Trophoblast cell (in vitro differentiated cells and primary cell): ENCODE data around the gene C17orf113.

Experiments
- DNase-seq, 2 donors: peaks; one replicate each; pipeline ENCODE4 v3.0.0-alpha.2; 2016
- H2AFZ ChIP-seq: 2 replicates; pipeline ENCODE4 v1.6.1; 2013; ENCODE audit warnings: low read length, moderate library complexity, mild to moderate bottlenecking; ENCODE audit not compliant: insufficient read depth, poor library complexity
- H2AK5ac ChIP-seq: 2 replicates; pipeline ENCODE4 v1.6.1; 2013; ENCODE audit warnings: mild to moderate bottlenecking, low read length
- H2BK120ac ChIP-seq: 2 replicates; pipeline ENCODE4 v1.6.1; 2013; ENCODE audit warnings: low read length, mild to moderate bottlenecking, moderate library complexity; ENCODE audit not compliant: insufficient read depth, poor library complexity
- H2BK12ac ChIP-seq: 2 replicates; pipeline ENCODE4 v1.6.1; 2013; ENCODE audit warnings: mild to moderate bottlenecking, low read length, moderate library complexity
- H2BK5ac ChIP-seq: 2 replicates; pipeline ENCODE4 v1.6.1; 2013; ENCODE audit warnings: low read length, low read depth, moderate library complexity, mild to moderate bottlenecking; ENCODE audit not compliant: poor library complexity
- H3K14ac ChIP-seq: 2 replicates; pipeline ENCODE4 v1.6.1; 2013; ENCODE audit warnings: mild to moderate bottlenecking, low read length
- H3K18ac ChIP-seq: 2 replicates; pipeline ENCODE4 v1.6.1; 2013; ENCODE audit warnings: mild to moderate bottlenecking, low read length
- H3K23ac ChIP-seq: 2 replicates; pipeline ENCODE4 v1.6.1; 2013; ENCODE audit warnings: low read length
- H3K27ac ChIP-seq: 2 replicates; pipeline ENCODE4 v1.5.1; 2013; ENCODE audit warnings: low read depth, mild to moderate bottlenecking, inconsistent platforms, low read length, moderate library complexity
- H3K27me3 ChIP-seq: 2 replicates; pipeline ENCODE4 v1.6.1; 2013; ENCODE audit warnings: inconsistent platforms, mild to moderate bottlenecking, low read length, moderate library complexity; ENCODE audit not compliant: insufficient read depth
- H3K36me3 ChIP-seq, 2 experiments: 1 replicate in 1 of 2; 2 replicates in 1 of 2; pipeline ENCODE4 v1.6.1; 2013; ENCODE audit warnings: low read length in 2 of 2, mild to moderate bottlenecking in 2 of 2, moderate library complexity in 1 of 2; ENCODE audit not compliant: insufficient read depth in 2 of 2, control insufficient read depth in 1 of 2
- H3K4ac ChIP-seq: 2 replicates; pipeline ENCODE4 v1.6.1; 2013; ENCODE audit warnings: low read depth, mild to moderate bottlenecking, low read length, moderate library complexity
- H3K4me1 ChIP-seq, 2 experiments: 1 replicate in 1 of 2; 2 replicates in 1 of 2; pipeline ENCODE4 v1.6.1; 2013; ENCODE audit warnings: low read length in 2 of 2, mild to moderate bottlenecking in 2 of 2, moderate library complexity in 1 of 2; ENCODE audit not compliant: insufficient read depth in 2 of 2, control insufficient read depth in 1 of 2
- H3K4me2 ChIP-seq: 2 replicates; pipeline ENCODE4 v1.6.1; 2013; ENCODE audit warnings: inconsistent platforms, mild to moderate bottlenecking, low read length, moderate library complexity
- H3K4me3 ChIP-seq: 2 replicates; pipeline ENCODE4 v1.5.1; 2013; ENCODE audit warnings: mild to moderate bottlenecking, low read depth, low read length, inconsistent platforms
- H3K79me1 ChIP-seq: one replicate; pipeline ENCODE4 v1.6.1; 2013; ENCODE audit warnings: low read length
- H3K79me2 ChIP-seq: 2 replicates; pipeline ENCODE4 v1.6.1; 2013; ENCODE audit warnings: low read length, mild to moderate bottlenecking; ENCODE audit not compliant: control insufficient read depth, insufficient read depth, poor library complexity
- H3K9ac ChIP-seq: 2 replicates; pipeline ENCODE4 v1.6.1; 2013; ENCODE audit warnings: mild to moderate bottlenecking, low read length
- H3K9me3 ChIP-seq: 2 replicates; pipeline ENCODE4 v1.6.1; 2013; ENCODE audit warnings: low read depth, mild to moderate bottlenecking, control low read depth, inconsistent platforms, low read length; ENCODE audit not compliant: insufficient read depth
- H4K12ac ChIP-seq: 2 replicates; pipeline ENCODE4 v1.6.1; 2013; ENCODE audit warnings: low read depth, mild to moderate bottlenecking, low read length, moderate library complexity
- H4K8ac ChIP-seq: 2 replicates; pipeline ENCODE4 v1.6.1; 2013; ENCODE audit warnings: low read depth, mild to moderate bottlenecking, low read length, moderate library complexity
- H4K91ac ChIP-seq: one replicate; pipeline ENCODE4 v1.6.1; 2013; ENCODE audit warnings: low read depth, mild to moderate bottlenecking, low read length, moderate library complexity
- WGBS: extraction: QIAGEN DNeasy Blood & Tissue Kit; methylation state at CpG from one replicate; pipeline ENCODE4 v1.1.7; 2013; ENCODE audit warnings: missing lambda C conversion rate; ENCODE audit not compliant: insufficient read length, insufficient coverage; ENCODE audit errors: extremely low coverage; 5-methylcytosine and 5-hydroxymethylcytosine counted together

C17orf113 gene

GRCh38 chr17:42060231-42060630, 9.8 kb upstream of the C17orf113 start:
- Histone ChIP-seq H3K4ac (no peak overlapping the region), H4K8ac (no peak overlapping the region), H3K9me3 (peaks cover 5% of the 10 kb centered on the region), H3K79me1 (no peaks in the 10 kb centered on the region), H2BK12ac (no peak overlapping the region), H3K79me2 (no peaks in the 10 kb centered on the region), H3K4me1 (no peaks in the 10 kb centered on the region), H4K91ac (no peak overlapping the region), H3K9ac (no peak overlapping the region), H3K23ac (no peak overlapping the region), H3K36me3 (no peaks in the 10 kb centered on the region), H2BK5ac (no peak overlapping the region), H3K4me3 (no peak overlapping the region), H3K27me3 (no peaks in the 10 kb centered on the region), H4K12ac (no peak overlapping the region), H3K14ac (no peak overlapping the region), H3K4me2 (no peak overlapping the region), H2AFZ (no peak overlapping the region), H3K27ac (no peak overlapping the region), H2AK5ac (no peak overlapping the region), H2BK120ac (no peak overlapping the region), H3K18ac (no peak overlapping the region)
- WGBS: no CpG with 5 or more reads among the region's 4 CpGs
- DNase-seq: no peak

GRCh38 chr17:42059815-42060214, 9.4 kb upstream of the C17orf113 start:
- Histone ChIP-seq H3K36me3 (no peaks in the 10 kb centered on the region), H3K4ac (no peak overlapping the region), H3K4me1 (no peaks in the 10 kb centered on the region), H3K4me2 (no peak overlapping the region), H3K4me3 (no peak overlapping the region), H4K12ac (no peak overlapping the region), H2BK120ac (no peak overlapping the region), H3K9me3 (peaks cover 5% of the 10 kb centered on the region), H3K18ac (no peak overlapping the region), H3K79me1 (no peaks in the 10 kb centered on the region), H2BK5ac (no peak overlapping the region), H3K27me3 (no peaks in the 10 kb centered on the region), H3K79me2 (no peaks in the 10 kb centered on the region), H3K14ac (no peak overlapping the region), H4K91ac (no peak overlapping the region), H4K8ac (no peak overlapping the region), H3K27ac (no peak overlapping the region), H3K23ac (no peak overlapping the region), H2AFZ (no peak overlapping the region), H2AK5ac (no peak overlapping the region), H3K9ac (no peak overlapping the region), H2BK12ac (no peak overlapping the region)
- WGBS: no CpG with 5 or more reads among the region's 4 CpGs
- no peak for DNase-seq

- Histone ChIP-seq H3K27ac (no peak overlapping the region), H4K8ac (no peak overlapping the region), H3K79me1 (no peaks in the 10 kb centered on the region), H3K27me3 (no peaks in the 10 kb centered on the region), H4K91ac (no peak overlapping the region), H2AFZ (no peak overlapping the region), H2BK12ac (no peak overlapping the region), H3K36me3 (no peaks in the 10 kb centered on the region), H3K14ac (no peak overlapping the region), H3K9ac (no peak overlapping the region), H3K4ac (no peak overlapping the region), H3K79me2 (no peaks in the 10 kb centered on the region), H4K12ac (no peak overlapping the region), H2AK5ac (no peak overlapping the region), H3K9me3 (peaks cover 5% of the 10 kb centered on the region), H3K4me1 (no peaks in the 10 kb centered on the region), H3K18ac (no peak overlapping the region), H3K4me2 (no peak overlapping the region), H3K4me3 (no peak overlapping the region), H2BK120ac (no peak overlapping the region), H3K23ac (no peak overlapping the region), H2BK5ac (no peak overlapping the region)
- no peak for DNase-seq
- WGBS: no CpG with 5 or more reads among the region's 7 CpGs
Observed at GRCh38 chr17:42058063-42058462, 7.7 kb upstream of the C17orf113 start.

GRCh38 chr17:42056635-42057034, 6.2 kb upstream of the C17orf113 start:
- no peak overlapping the region for H2BK5ac ChIP-seq
- H2BK12ac ChIP-seq: no peak overlapping the region
- H3K18ac ChIP-seq: no peak overlapping the region
- no peak overlapping the region for H2AK5ac ChIP-seq
- no peak overlapping the region for H3K4me2 ChIP-seq
- H3K4ac ChIP-seq: no peak overlapping the region
- no peaks in the 10 kb centered on the region for H3K27me3 ChIP-seq
- peaks cover 5% of the 10 kb centered on the region for H3K9me3 ChIP-seq
- no peak overlapping the region for H4K8ac ChIP-seq
- no peaks in the 10 kb centered on the region for H3K79me1 ChIP-seq
- no peaks in the 10 kb centered on the region for H3K4me1 ChIP-seq
- no peak for DNase-seq
- H3K79me2 ChIP-seq: no peaks in the 10 kb centered on the region
- no peak overlapping the region for H3K27ac ChIP-seq
- no peak overlapping the region for H3K9ac ChIP-seq
- no peak overlapping the region for H3K23ac ChIP-seq
- no peaks in the 10 kb centered on the region for H3K36me3 ChIP-seq
- WGBS: no CpG with 5 or more reads among the region's 3 CpGs
- H3K4me3 ChIP-seq: no peak overlapping the region
- H4K12ac ChIP-seq: no peak overlapping the region
- H2AFZ ChIP-seq: no peak overlapping the region
- H3K14ac ChIP-seq: no peak overlapping the region
- no peak overlapping the region for H4K91ac ChIP-seq
- no peak overlapping the region for H2BK120ac ChIP-seq
